Stimulated activated CD4-positive, alpha-beta T cell treated with anti-CD3 and anti-CD28 coated beads, TNF-alpha, amount 100 ng/mL, for 24 hours (primary cell): ENCODE results near the gene TCF12.
"Not testable (repeated sequence)": the region's sequence is repeated elsewhere in the genome, so short reads cannot be mapped to it uniquely, and the experiment has no call there.

Source experiments
- DNase-seq, 3 experiments: peaks; one replicate each; pipeline ENCODE4 v3.0.0-alpha.2; 2020; ENCODE audit warnings: low read depth in 3 of 3

Gene TCF12

DNA sequence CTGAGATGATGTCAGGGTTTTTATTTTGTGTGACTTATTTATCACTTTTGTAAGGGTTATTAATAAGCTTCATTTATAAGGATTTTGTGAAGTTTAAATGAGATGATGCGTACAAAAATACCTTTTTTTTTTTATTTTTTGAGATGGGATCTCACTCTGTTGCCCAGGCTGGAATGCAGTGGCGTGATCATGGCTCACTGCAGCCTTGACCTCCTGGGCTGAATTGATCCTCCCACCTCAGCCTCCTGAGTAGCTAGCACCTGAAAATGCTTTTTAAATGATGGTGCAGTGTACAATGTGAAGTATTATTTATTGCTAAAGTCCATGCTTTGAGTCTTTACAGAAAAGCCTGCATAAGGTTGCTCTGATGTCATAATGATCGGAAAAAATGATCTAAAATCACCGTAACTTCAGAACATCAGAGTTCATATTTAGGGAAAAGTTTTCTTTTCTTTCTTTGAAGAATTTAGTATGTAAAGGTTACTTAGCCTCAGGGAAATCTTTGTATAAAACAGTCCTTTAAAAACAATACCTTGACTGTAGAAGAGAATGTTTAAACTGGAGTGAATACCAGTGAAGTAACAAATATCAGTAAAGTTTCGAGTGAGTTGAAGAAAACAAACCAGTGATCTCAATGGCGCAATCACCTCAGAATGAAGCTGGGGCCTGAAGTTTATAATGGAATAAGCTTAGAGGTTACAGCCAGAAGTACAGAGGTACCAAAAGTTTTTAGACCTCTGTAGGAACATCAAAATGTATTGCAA, 29.7 kb downstream of the TCF12 start:
- DNase-seq = no peak

DNA sequence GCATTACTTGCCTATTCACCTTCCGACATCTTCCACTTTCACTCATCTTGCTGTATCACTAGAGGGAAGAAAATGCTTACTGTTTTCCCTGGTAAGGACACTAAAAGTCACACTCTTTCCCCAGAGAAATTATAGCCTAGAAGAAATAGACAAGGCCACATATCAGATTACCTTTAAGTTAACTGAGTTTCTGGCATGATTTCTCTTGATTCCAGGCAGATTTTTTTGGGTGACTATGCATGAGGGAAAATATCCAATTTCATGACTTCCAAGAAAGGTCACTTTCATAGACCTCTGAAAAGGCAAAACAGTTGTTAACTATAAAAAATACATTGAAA, 30.3 kb downstream of the TCF12 start:
- no peak for DNase-seq

GRCh38 chr15:56950979-56951378, 32.5 kb downstream of the TCF12 start:
- DNase-seq = no peak

- no peak for DNase-seq
These were observed 35.3 kb downstream of the TCF12 start for GRCh38 chr15:56953790-56954189.

DNA sequence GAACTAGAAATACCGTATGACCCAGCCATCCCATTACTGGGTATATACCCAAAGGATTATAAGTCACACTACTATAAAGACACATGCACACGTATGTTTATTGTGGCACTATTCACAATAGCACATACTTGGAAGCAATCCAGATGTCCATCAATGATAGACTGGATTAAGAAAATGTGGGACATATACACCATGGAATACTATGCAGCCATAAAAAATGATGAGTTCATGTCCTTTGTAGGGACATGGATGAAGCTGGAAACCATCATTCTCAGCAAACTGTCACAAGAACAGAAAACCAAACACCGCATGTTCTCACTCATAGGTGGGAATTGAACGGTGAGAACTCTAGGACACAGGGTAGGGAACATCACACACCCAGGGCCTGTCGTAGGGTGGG, 36.6 kb downstream of the TCF12 start:
- DNase-seq = not testable (repeated sequence)

- DNase-seq = no peak
These were observed 38.1 kb downstream of the TCF12 start for GRCh38 chr15:56956538-56956937.

DNA sequence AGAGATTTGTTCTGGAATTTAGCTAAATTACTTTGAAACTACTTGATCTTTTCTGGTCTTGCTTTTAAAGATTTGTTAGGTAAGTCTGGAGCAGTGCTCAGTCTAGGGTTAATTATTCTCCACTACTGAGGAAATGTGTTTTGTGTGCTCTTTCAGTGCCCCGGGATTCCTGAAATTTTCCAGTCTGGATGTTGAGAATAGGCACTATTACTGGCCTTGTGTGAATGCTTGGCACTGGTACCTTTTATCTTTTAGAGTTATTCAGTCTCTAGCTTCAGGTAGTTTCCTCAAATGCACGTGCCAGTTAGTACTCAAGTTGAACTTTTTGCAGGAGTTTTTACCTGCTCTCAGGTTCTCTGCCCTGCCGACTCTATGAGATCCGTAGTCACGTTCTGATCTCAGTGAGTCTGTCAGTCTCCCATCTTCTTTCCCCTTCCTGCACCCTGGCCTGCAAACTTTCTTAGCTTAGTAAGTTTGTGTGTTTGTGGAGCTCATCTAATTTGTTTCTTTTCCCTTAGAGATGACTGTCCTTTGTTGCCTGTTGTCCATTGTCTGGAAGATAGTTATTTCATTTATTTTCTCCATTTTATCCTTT, 39.5 kb downstream of the TCF12 start:
- no peak for DNase-seq

DNA sequence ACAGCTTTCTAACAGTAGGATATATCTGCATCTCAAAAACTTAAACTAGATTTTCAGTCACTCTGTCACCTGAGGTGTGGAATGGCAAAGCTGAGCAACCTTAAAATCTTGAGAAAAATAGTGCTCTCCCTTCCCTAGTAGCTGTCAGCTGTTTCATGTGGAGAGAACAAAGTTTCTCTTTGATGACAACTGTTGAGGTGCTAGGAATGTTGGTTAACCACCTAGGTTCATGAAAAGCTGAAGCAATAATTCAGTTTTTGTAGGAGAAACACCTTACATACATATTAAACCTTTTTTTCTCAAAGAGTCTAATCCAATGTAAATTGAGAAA, 40.8 kb downstream of the TCF12 start:
- DNase-seq = no peak

DNA sequence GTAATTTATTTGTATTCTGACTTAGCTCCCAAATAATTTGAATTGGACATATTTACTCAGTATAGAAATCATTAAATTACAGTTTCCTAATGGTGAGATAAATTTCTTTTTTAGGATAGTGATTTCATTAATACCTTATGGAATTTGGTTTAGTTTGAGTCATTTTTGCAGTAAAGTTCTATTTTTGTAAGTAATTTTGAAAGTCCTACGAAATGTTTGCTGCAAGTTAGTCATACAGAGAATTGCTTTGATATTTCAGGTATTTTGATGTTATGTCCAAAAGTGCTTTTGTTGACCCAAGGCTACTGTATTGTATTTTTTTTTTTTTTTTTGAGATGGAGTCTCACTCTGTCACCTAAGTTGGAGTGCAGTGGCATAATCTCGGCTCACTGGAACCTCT, 41.7 kb downstream of the TCF12 start:
- DNase-seq = no peak

GRCh38 chr15:56963126-56963525, 44.7 kb downstream of the TCF12 start:
- no peak for DNase-seq

DNA sequence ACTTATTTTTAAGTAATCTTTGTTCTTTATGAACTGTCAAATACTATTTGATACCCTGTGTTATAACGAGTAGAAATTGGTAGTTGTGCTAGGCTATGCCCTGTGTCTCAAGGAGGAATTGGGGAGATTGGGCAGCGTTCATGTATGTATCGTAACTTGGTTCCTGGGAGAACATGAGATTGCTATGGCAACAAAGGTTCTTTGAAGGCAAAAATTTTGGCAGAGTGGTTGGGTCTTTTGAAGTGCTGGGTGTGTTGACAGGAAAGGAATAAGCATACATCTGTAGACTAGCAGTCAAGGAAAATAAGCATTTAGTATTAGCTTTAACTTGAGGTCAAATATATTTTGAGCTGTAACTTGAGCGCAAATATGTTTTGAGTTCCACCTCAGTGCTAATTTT, 45.3 kb downstream of the TCF12 start:
- no peak for DNase-seq

DNA sequence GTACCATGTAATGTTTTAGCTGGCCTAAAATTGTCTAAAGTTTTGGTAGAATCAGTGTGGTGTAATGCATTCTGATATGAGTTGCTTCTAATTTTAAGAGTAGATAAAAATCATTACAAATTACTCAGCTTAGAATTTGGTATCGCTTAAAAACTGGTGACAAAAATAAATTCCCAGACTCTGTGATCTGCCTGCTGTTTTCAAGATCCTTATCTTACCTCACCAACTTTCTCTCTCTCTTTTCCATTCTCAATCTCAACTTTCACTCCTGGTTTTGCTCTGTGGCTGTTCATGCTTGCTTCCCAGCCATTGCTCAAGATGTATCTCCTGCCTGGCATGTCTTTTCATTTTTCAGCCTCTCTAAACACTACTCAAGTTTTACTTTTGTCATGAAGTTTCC, 45.7 kb downstream of the TCF12 start:
- no peak for DNase-seq

- DNase-seq = no peak
These were observed 47.0 kb downstream of the TCF12 start for GRCh38 chr15:56965231-56966013.

DNA sequence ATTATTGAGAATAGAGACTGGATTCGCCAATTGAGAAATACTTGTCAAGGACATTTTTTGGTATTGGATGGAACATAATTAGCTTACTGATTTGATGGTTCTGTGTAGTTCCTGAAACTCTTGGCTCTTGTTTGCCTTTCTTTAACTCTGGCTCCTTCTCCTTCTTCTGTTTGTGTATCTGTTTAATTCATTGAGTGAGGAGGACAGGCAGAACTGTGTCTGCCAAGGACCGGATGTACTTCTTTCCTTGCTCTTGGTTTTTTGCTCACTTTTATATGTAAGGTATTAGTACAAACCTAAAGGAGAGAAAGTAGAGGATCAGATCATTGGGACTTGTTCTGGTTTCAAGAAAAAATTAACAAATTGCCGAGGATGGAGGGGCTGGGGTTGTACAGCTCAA, 48.9 kb downstream of the TCF12 start:
- DNase-seq = no peak

GRCh38 chr15:56968256-56968655, 49.8 kb downstream of the TCF12 start:
- no peak for DNase-seq

- DNase-seq = no peak
These were observed 50.4 kb downstream of the TCF12 start for GRCh38 chr15:56968821-56969220.

DNA sequence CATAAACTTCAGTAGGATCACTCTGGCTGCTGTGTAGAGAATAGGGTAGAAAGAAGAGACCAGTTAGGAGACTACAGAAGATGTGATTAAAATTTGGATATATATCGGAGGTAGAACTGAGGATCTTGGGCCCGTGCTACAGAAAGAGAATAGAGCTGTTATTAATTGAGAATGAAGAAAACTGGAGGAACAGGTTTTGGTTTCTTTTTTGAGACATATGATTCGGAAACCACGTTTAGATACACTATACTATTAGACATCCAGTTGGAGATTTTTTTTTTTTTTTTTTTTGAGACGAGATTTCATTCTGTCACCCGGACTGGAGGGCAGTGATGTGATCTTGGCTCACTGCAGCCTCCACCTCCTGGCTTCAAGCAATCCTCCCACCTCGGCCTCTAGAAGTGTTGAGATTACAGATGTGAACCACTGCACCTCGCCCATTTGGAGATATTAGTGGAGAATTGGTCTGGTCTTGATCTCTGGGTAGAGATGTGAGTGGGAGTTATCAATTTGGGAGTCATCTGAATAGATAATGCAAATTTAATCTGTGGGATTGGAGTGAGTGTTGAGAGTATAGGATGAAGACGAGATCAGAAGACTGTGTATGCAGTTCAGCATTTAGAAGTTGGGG, 50.9 kb downstream of the TCF12 start:
- no peak for DNase-seq

DNA sequence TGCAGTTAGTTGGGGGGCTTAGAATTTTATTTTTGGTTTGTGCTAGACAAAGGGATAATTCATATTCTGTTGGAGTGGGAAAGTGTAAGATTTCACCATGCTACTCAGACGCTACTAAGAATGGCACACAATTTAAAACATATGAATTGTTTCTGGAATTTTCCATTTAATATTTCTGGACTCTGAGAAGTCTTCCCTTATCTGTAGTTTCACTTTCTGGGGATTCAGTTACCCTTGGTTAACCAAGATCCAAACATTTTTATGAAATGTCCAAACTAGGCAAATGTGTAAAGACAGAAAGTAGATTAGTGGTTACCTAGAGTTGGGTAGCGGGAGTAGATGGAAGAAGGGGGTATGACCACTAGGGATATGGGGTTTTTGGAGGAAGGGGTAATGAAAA, 53.1 kb downstream of the TCF12 start:
- no peak for DNase-seq

DNA sequence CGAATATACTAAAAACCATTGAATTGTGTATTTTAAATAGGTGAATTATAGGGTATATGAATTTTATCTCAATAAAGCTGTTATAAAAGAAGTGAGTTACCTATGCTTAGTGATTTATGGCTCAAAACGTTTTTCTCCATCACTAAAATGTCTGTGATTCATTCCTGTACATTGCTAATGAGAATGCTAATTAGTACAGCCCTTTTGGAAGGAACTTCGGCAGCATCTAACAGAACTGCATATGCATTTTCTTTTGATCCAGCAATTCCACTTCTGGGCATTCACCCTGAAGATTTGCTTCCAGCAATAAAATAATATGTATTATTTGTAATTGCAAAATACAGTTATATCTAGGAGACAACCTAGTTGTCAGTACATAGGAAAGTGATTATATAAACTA, 53.6 kb downstream of the TCF12 start:
- no peak for DNase-seq

DNA sequence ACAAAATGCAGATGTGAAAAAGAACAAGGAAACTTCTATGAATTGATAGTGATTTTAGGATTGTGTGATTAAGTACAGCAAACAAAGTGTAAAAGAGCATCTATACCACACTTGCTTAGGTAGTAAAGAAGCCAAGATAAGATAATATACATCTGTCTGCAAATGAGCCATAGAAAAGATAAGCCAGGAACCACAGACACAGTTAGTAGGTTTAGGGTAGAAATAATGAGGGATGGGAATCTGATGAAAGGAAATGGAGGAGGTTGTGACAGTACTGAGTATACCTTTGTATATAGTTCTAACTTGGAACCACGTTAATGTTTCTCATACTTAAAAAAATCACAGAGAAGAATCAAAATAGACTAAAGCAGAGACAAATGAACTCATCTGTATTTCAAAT, 54.0 kb downstream of the TCF12 start:
- no peak for DNase-seq

DNA sequence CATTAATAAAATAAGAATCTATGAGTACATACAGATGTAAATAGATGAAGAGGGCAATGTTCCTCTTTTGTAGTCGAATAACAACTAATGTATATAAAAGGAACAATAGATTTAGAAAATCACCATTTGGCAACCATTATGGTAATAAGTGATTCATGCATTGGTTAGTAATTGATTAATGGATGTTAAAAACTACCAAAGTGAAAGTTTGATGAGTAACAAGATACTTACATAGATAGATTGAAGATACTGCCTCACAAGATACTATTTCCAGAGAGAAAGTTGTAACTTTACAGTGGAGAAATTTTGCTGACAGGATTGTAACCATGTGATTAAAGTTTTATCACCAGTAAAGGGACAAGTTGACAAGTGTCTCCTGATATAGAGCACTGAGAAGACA, 55.0 kb downstream of the TCF12 start:
- DNase-seq = no peak

DNA sequence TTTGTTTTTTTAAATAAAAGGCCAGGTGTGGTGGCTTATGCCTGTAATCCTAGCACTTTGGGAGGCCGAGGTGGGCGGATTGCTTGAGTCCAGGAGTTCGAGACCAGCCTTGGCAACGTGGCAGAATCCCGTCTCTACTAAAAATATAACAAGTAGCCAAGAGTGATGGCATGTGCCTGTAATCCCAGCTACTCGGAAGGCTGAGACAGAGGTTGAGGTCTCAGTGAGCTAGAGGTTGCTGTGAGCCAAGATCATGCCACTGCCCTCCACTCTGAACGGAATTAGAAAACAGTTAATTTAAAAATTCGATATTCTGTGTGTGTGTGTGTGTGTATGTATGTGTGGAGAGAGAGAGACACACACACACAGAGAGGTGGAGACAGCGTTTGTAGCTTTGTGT, 58.8 kb downstream of the TCF12 start:
- no peak for DNase-seq
